Amniotic stem cell (primary cell): ENCODE data around the gene PROCA1.

Experiments
- DNase-seq: peaks from one replicate; lab custom pipeline; 2025; lab: John Stamatoyannopoulos, UW

The PROCA1 gene, protein sequence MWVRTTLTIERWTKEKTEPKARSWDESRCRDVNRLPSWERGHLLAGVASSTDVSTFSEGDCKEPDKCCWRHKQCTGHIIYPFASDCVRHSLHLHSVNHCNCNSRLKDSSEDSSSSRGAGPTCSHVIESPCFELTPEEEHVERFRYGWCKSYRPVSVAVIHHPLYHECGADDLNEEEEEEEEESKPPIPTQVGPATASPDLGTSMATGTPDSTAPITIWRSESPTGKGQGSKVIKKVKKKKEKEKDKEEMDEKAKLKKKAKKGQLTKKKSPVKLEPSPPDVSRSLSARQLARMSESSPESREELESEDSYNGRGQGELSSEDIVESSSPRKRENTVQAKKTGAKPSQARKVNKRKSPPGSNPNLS

DNA sequence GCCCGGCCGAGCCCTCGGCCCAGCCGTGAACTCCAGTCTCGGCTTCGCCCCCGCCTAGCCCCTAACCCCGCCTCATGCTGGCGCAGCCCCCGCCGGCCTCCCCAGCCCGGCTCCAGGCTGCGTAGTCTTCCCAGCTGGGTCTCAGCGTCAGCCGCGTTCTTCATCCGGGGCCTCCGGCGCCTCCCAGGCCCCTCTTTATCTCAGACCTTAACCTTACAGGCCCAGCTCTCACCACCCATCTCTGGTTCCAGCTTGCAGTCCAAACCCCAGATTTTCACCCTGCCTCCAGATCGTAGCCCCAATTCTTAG lies at the start of gene PROCA1:
Gene PROCA1, minus strand, starts transcription at position 166 of the 309 bp plus-strand sequence. CDS start 228 bp downstream, outside the sequence.
- no peak for DNase-seq

DNA sequence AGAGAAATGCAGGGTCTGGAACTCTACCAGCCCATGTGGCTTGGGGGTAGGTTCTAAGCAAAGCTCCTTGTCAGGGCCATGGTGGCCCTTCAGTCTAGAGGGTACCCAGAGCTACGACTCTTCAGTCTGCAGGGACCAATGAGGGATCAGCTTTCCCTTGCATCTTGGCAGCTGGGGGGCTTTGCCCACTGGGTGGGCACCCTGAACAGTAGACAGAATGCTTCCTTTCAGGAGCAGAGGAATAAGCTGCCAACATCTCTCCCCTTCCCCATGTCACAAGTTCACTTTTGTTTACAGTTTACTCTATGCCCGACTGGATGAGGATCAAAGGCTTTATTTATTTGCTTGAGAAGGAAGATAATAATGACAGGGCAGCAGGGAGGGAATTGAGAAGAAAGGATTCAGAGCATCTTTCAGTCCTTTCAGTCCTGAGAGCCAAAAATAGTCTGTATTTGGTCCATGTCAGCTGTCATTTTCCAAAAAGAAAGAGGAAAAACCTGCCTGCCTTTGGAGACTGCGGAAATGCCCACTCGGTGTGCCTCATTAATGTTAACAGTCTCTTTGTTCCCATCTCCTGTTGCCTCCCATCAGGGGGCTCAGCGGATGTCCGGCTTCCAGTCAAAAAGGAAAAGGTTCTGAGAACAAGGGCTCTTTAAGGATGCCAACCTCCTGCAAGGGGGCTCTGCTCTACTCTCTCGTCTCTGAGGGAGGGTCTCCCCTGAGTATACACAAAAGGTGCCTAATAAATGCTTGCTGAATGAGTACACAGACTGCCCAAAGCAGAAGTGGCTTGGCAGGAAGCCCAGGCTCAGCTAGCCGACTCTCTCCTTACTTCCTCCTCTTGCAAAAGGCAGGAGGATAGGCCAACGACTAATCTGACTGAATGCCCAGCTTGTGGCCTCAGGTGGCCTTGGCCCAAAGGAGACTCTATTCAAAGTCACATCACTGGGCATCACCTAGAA lies 49.2 kb upstream of the PROCA1 start:
- no peak for DNase-seq

DNA sequence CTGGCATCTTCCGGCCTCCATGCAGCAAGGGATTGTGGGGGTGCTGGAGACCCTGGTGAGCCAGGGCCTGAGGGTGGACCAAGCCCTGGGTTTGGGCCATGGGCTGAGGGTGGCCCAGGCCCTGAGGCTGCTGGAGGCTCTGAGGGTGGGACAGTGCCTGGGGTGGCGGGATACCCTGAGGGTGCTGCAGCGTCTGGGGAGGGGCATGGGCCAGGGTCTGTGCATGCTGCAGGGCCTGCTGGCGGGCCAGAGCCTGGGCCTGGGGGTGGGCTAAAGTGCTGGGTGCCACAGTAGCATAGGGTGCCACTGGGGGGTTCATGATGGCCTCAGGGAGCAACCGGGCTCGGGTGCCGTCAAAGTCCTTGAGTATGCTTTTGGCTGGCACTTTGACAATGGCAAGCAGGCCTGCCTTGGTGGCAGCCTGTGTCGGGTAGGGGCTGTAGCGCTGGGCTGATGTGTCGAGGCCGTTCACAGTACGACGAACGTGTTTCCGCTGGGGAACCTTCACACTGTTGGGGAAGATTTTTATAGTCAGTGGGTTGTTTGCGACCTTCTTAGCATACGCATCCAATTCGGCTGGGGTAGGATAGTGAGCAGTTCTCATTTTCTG lies 47.7 kb upstream of the PROCA1 start:
- DNase-seq: no peak

DNA sequence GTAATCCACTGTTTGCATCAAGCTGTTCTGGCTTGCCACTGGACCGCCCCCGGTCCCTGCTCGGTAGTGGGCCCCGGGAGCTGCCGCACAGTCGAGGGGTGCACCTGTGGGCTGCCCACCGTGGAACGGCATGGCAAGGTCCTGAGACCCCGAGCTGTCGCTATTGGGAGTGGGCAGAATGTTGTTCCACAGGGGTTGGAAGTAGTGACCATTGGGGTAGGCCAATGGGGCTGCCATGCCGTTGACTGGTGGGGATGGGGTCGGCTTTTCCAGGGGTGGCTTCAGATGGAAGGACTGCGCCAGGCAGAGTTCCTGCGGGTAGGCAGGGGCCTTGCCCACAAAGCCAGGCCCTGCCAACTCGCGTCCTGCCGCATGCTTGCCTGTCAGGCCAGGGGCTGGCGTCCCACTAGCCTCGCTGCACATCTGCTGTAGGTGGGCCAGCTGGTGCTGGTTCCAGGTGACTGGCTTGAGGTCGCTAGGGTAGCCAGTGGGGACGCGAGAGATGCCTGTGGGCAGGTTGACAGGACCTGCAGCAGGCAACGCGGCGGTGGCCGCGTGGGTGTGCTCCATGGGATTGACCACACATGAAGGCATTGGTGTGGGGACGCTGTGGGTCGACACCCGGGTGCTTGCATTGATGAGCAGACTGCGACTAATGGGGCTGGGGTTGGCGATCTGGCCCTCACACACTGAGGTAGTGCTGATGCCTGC lies 46.9 kb upstream of the PROCA1 start:
- DNase-seq: no peak

DNA sequence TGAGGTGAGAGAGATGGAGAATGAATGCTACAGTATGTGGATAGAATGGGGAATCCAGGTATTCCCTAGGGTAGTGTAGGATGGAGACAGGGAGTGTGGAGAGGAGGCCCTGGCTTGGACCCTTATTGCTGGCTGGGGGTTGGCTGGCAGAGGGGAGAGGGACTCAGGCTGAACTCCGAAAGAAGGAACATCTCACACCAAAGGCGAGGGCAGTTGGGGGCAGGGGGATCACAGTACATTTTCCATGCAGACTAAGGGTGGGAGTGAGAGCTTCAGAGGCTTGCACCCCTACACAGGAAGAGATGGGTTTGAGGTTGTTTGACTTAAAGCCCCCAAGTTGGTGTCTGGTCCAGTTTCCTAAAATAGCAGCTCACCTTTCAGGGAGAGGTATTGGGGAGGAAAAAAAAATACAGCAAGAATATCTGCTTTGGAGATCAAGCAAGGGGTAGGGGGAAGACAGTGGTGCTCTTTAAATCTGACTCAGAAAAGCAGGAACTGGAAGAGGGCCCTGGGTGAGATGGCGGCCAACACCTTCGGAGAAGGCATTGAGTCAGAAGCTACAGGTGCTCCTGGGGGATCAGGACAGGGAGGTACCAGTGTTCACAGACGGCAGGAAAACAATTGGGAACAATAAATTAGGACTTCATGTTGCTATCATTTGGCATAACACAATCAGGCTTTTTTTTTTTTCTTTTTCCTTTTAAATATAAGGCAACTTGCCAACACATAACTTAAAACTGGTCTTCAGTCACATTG lies 44.5 kb upstream of the PROCA1 start:
- DNase-seq: no peak

DNA sequence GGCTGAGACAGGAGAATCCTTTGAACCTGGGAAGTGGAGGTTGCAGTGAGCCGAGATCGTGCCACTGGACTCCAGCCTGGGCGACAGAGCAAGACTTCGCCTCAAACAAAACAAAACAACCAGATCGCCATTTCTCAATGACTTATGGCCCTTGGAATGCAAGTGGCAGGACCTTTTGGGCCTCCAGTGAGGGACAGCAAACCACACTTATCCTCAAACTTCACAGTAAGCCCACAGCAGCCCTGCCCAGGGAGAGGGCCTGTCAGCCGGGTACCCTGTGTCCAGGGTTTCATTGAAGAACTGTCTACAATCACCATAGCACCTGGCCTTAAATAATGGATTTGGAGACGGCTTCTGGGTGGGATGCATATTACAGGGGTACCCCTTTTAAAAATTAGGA lies 43.8 kb upstream of the PROCA1 start:
- no peak for DNase-seq

DNA sequence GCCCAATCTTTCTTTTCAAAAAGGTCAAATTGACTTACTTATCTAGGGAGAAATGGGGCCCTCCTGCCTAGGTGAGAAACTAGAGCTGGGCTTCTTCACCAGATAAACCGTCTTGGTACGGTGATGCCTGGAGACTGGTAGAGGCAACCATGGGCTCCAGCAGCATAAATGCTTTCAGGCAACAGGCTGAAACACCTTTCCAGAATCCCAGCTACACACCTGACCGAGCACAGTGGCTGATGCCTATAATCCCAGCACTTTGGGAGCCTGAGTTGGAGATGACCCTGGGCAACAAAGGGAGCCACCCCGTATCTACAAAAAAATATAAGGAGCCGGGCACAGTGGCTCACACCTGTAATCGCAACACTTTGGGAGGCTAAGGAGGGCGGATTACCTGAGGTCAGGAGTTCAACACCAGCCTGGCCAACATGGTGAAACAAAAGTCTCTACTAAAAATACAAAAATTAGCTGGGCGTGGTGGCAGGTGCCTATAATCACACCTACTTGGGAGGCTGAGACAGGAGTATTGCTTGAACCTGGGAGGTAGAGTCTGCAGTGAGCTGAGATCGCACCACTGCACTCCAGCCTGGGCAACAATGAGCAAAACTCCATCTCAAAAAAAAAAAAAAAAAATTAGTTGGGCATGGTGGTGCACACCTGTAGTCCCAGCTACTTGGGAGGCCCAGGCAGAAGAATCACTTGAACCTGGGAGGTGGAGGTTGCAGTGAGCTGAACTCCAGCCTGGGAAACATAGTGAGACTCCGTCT lies 40.1 kb upstream of the PROCA1 start:
- no peak for DNase-seq

DNA sequence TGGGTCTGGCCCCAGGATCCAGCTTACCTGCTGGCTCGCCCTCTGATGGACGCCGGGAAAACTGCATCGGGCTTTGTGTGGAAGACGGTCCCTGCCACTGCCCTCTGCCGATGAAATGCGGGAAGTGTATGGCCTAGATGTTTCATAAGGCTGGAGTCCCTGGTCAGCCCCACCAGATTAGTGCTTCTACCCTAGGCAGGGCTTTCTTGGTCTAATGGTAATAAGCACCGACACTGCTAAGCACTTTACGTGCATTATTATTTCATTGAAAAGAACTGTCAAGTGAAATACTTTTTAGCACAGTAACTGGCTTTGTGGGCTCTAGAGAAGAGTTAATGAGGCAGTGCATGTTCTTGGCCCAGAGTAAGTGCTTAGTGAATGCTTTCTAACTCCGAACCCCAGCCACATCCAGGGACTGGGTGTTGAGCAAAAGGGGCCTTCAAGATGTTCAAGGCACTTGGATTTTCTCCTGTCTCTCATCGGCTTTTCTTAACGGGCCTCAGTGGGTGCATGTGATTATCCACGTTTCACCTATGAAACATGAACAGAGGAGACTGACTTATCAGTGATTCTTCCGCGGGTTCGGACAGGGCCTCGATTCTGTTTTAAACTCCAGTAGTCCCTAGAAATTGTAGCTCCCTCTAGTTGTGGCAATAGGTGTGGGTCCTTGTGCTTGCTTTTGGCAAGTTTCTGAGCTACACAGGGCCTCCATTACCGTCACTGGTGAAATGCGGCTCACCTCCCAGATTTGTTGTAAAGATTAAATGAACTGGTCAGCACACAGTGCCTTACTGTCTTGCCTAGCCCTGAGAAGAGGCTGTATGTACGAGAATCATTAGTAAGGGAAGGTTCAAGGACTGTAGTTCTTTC lies 38.7 kb upstream of the PROCA1 start:
- DNase-seq: peak; percentile 96

DNA sequence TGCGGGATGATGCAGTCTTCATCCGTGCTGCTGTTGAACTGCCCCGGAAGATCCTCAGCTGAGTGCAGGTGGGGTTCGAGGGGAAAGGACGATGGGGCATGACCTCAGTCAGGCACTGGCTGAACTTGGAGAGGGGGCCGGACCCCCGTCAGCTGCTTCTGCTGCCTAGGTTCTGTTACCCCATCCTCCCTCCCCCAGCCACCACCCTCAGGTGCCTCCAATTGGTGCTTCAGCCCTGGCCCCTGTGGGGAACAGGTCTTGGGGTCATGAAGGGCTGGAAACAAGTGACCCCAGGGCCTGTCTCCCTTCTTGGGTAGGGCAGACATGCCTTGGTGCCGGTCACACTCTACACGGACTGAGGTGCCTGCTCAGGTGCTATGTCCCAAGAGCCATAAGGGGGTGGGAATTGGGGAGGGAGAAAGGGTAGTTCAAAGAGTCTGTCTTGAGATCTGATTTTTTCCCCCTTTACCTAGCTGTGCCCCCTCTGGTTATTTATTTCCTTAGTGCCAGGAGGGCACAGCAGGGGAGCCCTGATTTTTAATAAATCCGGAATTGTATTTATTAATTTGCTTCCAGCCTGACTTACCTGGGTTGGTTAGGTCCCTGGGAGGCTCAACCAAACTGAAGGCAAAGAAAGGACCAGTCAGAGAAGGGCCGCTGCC lies 38.0 kb upstream of the PROCA1 start:
- no peak for DNase-seq

DNA sequence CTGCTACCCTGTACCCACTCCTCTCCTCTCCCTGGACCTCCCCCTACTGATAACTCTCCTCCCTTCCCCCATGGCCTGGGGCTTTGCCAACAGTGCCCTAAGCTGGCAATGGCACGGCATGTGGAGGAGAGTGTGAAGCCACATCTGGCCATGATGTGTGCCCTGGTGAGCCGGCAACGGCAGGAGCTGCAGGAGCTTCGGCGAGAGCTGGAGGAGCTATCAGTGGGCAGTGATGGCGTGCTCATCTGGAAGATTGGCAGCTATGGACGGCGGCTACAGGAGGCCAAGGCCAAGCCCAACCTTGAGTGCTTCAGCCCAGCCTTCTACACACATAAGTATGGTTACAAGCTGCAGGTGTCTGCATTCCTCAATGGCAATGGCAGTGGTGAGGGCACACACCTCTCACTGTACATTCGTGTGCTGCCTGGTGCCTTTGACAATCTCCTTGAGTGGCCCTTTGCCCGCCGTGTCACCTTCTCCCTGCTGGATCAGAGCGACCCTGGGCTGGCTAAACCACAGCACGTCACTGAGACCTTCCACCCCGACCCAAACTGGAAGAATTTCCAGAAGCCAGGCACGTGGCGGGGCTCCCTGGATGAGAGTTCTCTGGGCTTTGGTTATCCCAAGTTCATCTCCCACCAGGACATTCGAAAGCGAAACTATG lies 37.3 kb upstream of the PROCA1 start:
- DNase-seq: no peak

DNA sequence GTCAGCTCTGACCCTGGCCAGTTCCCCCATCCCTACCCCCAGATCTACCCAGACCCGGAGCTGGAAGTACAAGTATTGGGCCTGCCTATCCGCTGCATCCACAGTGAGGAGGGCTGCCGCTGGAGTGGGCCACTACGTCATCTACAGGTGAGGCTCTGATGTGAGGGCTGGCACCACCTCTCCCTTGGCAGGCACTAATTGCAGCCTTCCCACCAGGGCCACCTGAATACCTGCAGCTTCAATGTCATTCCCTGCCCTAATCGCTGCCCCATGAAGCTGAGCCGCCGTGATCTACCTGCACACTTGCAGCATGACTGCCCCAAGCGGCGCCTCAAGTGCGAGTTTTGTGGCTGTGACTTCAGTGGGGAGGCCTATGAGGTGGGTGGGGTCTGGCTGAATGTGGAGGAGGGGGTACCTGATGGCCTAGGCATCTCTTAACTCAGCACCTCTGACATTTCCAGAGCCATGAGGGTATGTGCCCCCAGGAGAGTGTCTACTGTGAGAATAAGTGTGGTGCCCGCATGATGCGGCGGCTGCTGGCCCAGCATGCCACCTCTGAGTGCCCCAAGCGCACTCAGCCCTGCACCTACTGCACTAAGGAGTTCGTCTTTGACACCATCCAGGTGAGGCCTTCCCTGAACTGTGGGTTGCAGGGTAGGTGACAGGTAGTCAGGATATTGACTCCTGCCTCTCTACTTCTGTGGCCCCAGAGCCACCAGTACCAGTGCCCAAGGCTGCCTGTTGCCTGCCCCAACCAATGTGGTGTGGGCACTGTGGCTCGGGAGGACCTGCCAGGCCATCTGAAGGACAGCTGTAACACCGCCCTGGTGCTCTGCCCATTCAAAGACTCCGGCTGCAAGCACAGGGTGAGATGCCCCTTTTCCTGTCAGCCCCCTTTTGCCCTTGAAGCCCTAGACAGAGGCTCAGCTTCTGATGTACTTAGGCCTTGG lies 36.4 kb upstream of the PROCA1 start:
- no peak for DNase-seq

DNA sequence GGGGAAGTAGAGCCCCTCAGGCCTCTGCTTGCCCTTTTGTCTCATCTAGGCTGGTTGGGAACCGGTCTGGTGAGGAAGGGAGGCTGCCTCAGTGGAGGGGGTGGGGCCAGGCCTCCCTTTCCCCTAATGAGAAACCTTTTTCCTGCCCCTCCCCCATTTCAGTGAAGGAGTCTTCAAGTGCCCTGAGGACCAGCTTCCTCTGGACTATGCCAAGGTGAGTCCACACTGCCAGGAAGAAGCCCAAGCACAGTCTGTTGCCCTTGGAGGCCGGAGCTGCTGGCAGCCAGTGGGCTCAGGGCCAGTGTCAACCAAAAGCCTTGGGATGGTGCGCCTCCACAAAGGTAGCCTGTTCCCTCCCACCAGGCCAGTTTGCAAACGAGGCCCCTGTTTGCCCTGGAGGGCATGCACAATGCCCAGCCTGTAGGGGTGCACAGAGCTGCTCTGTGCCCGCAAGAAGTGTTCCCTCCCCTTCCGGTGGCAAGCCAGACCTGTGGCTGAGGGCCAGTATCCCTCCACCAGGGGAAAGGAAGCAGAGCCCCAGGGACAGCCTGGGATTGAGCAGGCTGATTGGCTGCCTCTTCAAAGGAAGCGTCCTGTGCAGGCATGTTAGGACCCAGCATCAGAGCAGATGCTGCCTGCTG lies 35.5 kb upstream of the PROCA1 start:
- DNase-seq: no peak

DNA sequence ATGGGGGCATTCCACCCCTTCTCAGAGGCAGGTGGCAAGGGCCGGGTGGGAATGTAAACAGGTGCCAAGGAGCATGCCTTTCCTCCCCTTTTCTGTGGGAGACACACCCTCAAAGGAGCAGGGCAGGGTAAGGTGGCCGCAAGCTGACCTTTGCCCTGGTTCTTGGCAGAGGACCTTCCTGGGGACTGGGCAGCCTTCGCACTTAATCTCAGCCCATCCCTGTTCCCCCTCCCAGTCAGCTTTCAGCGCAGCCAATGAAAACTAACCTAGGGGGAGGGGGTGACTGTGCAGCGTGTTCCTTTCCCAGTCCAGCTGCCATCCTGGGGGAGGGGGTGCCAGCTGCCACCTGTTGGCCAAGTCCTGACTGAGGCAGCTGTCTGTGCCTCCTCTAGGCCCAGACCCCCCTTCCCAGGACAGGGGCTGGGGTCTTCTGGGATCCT lies 34.9 kb upstream of the PROCA1 start:
- DNase-seq: no peak

DNA sequence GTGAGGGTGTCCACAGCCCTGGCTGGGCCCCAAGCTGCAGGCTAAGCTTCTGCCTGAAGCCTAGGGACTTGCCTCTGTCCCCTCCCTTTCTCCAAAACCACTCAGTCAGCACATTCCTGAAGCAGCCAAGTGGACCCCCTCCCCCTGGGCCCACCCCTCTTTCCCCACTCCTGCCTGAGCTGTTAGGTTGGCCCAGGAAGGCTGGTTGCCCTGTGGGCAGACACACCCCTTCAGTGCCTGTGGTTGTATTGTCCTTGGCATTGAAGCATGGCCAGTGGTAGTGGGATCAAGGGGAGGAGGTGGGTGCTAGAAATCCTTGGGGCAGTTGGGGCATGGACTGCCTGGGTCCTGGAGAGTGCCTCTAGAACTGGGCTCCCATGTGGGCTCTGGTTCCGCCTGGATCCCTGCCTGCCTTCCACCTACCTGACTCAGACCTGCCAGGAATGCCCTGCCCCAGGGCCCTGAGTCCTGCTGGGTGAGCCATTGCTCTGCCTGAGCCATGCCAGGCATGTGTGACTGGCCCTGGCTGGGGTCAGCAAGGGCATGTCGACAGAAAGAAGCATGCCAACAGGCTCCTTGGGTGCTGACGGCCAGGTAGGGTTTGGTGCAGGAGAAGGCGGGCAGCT lies 34.2 kb upstream of the PROCA1 start:
- DNase-seq: no peak

DNA sequence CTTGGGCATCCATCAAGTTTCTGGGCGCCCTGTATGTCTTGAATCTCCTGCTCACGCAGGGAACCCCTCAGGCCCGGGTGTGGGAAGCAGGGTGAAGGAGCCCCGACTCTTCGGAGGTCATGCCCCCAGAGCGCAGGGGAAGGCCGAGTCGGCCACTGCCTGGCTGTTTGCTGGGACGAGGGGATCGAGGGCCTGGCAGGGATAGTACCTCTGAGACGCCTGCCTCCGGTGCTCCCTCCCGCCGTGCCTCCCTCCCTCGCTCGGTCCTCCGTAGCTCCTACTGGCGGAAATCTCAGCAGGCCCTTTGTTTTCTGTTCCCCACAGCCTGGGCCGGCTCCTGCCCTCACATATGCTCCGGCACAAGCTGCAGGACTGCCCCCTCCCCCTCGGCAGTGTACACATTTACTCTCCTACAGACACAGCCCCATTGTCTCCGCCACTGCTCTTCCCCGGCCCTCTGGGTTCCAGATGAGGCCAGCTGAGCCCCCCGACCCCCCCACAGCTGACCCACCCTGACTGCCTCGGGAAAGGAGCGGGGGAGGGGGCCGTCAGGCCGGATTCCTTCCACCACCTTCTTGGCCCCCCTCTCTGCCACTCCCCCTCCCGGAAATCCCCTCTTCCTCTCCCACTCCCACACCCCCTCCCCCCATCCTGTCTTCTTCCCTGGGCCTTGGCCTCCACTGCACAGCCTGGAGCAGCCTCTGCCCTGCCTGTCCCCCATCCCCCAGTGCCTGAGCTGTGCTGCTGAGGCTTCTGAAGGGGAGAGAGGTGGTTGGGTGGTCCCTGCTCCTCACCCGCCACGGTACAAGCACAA lies 33.5 kb upstream of the PROCA1 start:
- DNase-seq: no peak
